ENCODE results near the gene RCAN2.

- no peak for TF ChIP-seq CTCF (IDR thresholded peaks at IDR 0.05)
- no peak for TF ChIP-seq EZH2phosphoT487 (IDR thresholded peaks at IDR 0.05)
These were observed 281.0 kb downstream of the RCAN2 start for GRCh38 chr6:46210294-46210693.
